GM21360 (cell line): ENCODE results near the gene COBL.

Experiments
- ATAC-seq: cut with Tn5 transposase; IDR thresholded peaks from one replicate; pipeline ENCODE4 v1.9.1; 2021; ENCODE audit warnings: mild to moderate bottlenecking, moderate library complexity; ENCODE audit not compliant: unreplicated experiment

Gene COBL

DNA sequence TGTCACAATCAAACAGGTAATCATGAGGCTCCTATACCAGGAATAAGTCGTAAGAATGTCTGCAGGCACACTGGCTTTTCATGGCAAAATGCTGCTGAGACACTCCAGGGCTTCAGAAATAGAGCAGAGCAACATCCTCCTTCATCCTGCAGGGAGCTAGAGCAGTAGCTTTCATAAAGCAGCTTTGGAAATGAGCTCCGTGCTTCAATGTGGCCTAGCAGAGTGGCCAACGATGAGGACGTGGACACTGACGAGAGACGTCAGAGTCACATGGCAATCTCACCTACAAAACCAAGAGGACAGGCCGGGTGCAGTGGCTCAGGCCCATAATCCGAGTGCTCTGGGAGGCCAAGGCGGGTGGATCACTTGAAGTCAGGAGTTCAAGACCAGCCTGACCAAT is 9.8 kb downstream of the COBL start:
- ATAC-seq: no peak

DNA sequence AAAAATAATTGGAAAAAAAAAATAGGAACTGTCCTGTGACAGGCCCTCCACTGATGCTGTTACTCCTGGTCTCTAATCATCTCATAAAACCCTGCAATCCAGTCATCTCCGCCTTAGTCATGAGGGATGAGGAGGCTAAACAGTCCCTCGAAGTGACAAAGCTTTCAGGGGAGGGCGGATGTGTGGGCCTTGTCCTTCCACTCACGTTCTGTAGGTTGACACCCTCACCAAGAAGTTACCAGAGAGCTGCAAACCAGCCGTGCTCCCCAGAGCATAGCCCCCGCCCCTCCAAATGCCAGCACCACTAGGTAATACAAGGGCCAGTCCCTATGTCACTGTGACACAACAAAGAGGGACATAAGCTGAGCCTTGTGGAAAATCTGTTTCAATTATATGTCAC is 11.9 kb downstream of the COBL start:
- no peak for ATAC-seq

DNA sequence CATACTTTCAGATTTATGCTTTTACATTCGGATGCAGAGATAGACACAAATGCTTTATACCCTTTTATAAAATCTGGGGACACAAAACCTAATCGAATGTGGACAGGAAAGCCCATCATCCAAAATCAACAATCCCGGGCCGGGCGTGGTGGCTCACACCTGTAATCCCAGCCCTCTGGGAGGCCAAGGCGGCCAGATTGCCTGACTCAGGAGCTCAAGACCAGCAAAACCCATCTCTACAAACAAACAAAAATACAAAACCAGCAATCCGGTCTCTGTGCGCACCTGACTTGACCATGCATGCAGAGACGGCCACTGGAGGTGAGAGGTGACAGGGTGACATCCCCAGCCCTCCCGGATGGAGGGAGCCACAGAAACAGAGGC is 13.5 kb downstream of the COBL start:
- no peak for ATAC-seq

DNA sequence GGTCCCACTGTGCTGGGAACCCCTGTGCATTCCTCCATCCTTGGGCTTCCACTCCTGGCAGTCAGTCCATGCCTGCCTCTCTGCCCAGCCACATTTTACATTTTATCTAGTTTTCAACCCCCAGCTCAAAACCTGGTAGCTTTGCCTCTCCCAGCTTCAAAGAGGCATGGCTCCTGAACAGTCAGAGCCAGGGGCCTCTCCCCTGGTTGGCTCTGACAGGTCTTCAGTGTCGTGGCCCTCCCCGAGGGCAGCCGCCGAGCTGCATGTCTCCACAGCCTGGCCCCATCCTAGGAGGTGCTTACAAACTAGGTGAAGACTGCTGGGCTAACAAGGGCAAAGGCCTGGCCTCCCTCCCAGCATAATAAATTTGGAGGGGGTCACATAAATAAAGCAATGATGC is 14.8 kb downstream of the COBL start:
- ATAC-seq: no peak

DNA sequence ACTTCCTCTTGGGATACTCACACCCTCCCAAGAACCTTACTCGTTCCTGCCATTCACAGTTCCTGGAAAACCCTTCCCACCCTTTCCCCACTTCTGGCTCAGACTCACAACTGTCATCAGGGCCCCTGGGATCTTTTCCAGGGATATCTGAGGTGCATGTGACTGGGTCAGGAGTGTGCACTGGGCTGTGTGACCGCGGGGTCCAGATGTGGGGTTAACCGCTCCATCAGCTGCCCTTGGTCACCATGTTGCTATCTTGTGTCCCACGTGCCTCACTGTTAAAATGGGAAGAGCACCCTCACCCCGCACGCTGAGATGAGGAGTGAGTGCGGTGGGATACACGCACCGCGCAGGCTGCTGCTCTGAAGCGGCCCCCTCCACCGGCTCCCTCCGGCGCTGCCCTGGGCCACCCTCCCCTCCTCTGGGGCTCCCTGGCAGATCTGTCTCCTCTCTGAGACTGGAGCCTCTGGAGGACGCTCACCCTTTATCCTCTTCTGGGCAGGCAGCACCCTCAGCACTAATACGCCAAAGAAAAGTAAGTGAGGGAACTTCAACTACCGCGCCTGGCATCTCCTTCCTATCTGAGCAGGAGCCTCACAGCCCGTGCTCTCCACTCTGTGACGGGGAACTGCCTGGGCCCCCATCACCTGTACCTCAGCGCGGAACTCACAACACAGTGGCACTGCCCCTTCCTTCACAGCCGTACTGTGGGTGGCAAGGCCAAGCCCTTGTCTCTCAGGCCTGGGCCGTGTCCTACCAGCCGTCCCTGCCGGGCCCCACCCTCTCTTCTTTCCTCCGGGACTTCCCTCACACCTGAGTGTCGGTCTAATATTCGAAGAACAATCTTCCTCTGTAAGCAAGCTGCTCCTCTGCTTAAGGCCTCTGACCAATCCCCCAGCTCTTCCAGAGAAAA is 15.6 kb downstream of the COBL start:
- no peak for ATAC-seq

DNA sequence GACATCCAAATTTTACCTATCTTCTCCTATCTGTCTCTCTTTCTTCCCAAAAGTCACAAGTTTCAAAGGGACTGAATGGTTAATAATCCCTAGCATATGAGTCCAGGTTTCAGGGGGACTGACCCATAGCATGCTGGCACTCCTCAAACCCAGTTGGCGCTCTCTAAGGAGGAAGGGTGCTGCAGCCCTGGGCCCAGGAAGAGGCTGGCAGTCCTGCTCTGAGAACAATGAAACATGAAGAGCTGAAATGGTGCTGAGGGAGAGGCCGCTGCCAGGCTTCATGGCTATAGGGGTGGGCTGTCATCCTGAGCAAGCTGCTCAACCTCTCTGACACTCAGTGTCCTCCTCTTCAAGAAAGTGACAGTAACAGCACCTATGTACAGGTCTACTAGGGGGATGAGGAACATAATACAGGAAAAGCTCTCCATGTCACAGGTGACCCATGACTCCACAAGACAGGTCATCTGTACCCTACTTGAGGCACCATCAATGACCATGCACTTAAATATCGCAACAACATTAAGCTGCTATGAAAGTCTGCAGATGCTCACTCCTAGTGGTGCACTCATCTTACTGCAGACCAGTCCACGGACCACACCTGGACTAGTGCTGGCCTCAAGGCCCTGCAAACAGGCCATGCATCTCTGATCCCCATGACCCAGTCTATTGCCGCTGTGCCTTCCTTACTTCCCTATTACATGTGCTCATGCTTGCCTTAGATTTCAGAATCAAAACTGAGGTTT is 17.0 kb downstream of the COBL start:
- no peak for ATAC-seq

DNA sequence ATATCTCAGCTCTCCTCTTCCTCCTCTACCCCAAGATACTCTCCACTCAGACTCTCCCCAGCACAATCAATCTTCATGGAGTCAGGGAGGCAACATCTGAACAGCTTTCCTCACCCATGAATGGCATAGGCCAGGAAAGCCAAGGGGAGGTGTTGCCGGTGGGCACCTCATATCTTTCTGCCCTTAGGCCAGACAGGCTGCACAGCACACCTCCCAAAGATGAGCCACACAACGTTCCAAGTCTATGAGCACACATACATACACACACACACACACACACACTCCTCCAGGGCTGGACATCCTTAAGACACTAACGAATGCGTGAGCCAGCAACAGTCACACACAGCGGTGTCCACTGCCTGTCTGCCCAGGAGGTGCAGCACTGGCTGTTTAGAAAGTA is 17.7 kb downstream of the COBL start:
- ATAC-seq: no peak

DNA sequence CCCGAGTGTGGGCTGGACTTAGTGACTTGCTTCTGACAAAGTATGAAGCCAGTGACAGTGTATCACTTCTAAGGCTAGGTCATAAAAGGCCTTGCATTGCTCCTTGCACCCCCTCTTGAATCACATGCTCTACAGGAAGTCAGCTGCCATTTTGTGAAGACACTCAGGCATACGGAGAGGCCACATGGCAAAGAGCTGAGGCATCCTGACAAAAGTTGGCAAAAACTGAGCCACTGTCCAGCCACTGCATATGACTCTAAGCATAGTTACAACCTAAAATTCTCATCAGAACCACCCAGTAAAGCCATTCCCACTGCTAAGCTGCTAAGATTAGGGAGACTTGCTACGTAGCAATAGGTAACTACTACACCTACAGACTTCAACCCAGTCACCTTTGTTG is 18.6 kb downstream of the COBL start:
- ATAC-seq: no peak

DNA sequence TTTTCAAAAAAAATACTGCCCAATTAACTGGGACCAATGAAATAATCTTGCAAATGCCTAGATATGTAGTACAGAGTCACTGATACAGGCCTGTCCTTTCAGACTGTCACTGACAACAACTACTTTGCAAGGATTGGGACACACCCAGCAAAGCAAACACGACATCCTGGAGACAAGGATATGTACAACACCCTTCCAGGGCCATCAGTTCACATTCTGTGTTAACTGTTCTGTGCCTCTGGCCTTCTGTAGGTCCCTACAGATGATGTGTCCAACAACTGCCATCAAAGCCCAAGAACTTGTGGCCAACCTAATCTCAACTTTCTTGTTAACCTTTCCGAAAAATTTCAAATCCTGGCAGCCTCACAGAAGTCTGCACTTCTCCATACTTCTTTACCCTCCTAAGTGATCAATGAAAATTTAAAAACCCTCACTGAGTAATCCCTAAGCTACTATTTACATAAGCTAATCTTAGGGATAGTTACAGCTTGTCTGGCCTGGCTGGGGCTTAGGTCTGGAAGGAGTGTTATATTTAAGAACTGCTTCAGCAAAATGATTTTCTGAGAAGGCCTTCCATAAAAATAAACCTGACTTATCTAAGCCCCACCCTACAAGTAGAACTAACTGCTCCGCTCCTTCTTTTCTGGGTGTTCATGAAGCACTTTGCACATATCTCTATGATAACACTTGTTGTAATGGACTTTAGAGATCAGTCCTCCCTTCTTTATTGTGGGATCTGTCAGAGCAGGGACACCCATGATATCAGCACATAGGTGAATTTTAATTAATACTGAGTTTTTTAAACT is 21.0 kb downstream of the COBL start:
- ATAC-seq: no peak

DNA sequence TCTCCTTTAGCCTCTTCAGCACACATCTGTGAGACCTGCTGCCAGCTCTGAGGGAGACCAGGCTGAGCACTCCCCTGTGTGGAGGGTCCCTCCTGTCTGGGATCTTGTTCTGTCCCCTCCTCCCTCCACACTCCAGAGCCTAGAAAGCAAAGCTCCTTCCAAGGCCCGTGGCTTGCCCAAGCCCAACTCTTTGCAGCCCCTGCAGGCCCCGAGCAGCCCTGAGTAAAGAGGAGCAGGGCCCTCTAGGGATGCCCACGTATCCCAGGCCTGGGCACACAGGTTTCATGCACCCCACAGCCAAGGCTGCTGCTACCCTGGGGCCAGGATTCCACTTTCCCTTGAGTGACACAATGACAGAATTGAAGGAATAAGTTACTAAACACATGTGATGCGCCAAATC is 24.0 kb downstream of the COBL start:
- ATAC-seq: no peak

DNA sequence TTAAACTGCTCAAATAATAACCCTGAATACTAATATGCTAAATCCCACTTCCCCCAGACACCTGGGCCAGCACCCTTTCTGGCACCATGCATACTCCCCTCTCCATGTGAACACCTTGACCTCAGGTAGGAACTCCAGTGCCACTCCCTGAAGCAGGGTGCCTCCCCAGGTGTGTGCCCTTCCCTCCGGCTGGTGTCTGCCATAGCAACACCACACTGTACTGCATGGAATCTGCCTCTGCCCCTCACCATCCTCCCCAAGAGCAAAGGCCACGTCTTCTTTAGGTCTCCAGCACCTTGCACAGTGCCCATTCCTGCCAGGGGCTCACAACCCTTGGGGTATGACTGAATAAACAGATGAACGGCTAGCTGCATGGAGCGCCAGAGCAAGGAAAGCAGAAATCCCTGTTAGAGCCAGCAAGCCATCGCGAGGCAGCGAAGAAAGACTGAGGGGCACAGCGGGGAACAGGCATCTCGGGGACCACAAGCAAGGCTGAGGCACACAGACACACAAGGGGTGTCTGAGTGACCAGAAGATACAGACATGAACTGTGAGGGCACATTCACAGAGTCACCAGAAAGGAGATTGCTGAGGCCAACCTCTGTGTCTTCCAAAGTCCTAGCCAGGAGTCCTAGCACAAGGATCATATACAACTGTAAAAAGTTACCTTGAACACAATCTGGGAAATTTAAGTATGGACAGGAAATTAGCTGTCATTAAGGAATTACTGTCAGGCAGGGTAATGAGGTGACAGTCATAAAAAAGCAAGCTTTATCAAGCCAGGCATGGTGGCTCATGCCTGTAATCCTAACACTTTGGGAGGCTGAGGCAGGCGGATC is 25.7 kb downstream of the COBL start:
- no peak for ATAC-seq

DNA sequence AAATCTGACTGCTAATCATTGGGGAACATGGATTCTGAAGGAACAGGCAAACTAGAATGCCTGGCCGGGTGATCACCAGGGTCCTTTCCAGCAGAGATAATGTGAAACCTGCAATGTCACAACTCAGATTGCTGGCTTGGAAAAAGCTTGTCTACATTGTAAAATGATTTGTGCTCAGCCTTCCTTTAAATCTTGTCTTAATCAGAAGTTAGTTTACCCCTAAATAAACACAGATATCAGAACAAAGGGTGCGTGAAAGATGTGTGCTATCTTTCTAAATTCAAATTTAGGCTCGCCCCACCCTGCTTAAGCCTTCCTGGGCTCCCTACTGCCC is 26.3 kb downstream of the COBL start:
- no peak for ATAC-seq

DNA sequence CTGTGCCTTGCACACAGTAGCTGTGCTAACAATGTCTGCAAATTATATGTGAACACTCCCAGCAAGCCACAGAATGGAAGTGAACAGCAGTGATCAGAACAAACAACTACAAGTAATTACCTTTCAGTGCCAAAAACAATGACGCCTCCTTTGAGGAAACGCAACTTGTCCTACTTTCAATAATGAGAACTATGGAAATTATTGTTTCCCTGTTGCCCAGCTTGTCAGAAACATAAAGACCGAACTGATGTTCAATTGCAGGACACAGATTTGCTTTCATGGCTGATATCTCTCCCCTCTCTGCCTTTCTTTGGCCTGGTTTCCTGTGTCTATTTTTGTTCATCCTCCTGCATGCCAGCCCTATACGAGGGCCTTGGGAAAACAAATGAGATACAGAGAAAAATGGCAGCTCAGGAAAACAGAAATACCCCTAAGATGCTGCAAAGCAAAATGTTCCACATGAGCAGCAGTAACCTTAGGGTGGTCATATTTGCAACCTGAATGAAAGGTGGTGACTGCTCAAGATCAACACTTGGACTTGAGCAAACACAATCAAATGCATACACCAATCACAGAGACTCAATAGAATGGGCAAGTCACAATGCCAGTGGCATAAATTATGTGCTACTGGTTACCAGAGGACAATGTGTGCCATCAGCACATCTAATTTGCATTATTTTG is 26.8 kb downstream of the COBL start:
- no peak for ATAC-seq

DNA sequence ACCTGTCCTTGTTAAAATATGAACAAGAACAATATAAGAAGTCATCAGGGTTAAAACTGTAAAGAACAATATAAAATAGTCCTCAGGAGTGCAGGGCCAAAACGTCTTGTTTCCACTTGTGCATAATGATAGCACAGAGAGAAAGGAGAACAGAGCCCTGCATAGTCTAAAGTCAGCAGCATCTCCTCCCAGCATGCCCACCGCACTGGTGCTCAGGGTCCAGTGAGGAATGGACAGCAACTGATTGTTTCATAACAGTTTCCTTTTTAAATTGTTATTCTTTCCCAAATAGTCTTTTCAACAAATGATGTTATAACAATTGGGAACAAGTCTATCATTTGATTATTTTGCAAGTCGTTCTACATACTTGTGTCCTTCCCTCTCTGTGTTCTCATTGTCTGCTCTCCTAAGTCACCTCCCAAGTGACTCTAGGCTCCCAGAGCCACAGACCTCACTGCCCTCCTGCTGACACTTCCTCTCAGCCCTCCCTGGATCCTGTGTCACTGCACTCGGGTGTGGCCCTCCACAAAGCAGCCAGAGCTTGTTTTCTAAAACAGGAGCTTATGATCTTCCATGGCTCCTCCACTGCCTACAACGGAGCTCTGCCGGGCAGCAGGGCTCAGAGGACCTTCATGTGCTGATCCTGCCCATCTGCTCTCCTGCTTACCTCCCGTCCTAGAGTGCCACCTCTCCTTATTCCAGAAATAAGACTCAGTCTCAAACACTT is 27.6 kb downstream of the COBL start:
- ATAC-seq: no peak

DNA sequence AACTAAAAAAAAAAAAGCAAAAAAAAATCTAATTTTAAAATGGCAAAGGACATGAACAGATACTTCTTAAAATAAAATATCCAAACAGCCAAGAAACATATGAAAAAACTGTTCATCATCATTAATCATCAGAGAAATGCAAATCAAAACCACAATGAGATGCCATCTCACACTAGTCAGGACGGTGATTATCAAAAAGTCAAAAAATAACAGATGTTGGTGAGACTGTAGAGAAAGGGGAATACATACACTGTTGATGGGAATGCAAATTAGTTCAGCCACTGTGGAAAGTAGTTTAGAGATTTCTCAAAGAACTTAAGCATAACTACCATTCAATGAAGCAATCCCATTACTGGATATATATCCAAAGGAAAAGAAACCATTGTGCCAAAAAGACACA is 30.2 kb downstream of the COBL start:
- ATAC-seq: no peak

DNA sequence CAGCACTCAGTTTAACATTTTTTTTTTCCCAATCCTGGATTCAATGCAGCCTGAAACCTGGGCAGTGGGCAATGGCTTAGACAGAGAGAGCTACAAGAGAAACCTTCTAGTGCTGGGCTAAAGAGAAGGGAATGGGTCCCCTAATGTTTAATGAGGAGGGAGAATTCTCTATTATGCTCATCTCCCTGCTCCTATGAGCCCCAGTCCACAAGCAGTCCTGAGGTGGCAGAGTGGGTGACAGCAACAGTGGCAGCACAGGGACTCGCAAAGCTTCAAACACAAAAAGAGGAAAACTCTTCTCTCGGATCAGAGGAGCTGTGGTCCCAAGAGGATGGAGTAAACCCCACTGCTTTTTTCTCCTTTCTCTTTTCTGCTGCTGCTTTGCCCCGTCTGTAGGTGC is 36.5 kb downstream of the COBL start:
- no peak for ATAC-seq

DNA sequence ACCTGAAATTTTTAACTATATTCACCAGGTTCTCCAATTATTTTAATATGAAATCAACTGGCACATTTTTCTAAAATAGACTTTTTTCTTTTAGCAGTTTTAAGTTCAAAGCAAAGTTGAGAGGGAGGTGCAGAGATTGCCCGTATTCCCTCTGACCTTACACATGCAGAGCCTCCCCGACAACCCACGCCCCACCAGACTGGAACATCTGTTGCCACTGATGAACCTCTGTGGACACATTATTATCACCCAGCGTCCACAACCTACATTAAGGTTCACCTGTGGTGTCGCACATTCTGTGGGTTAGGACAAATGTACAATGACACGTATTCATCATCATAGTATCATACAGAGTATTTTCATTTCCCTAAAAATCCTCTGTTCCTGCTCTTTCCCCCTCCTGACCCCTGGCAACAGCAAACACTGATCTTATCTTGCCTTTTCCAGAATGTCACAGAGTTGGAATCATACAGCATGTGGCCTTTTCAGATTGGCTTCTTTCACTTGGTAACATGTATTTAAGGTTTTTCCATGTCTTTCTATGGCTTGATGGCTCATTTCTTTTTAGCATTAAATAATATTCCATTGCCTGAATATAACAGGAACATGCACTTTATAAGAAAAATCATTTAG is 37.1 kb downstream of the COBL start:
- no peak for ATAC-seq

DNA sequence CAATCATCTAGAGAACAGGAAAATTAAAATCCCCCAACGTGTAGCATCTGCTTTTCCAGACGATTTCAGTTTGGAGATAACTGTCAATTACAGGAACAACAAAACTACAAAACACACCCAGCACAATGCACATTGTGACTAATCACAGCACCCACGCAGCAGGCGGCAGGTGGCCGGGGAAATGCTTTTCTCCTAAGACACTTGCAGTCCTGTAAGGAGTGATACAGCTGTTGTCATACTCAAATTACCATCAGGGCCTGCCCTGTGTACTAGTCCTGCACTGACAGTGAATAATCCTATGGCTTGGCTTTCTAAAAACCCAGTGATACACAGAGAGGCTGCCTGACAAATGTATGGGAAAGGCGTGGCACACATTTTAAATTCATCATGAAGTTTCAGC is 37.8 kb downstream of the COBL start:
- ATAC-seq: no peak

DNA sequence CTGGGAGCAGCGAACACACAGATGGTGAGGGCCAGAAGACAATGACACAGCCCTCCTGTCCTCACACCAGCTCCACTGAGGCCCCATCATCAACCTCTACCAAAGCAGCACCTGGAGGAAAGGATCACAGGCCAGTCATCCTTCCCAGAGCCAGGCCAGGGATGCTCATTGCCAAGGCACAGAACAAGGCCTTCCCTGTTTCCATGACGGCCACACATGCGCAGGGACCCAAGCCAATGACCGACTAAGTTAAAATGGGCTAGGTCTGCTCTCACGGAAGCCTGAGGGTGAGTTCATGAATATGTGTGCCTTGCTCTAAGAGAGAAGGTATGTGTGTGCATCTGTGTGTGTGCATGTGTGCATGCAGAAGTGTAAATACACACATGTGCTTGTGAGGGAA is 39.6 kb downstream of the COBL start:
- no peak for ATAC-seq
